Umbilical cord (tissue), 2 donors: ENCODE results near the gene RELN. TPM values are rescaled to one million over a fixed set of nuclear protein-coding genes. Genes with fewer than 3 reads are reported as not detected.

ENCODE experiments used
- DNase-seq: peaks from one replicate; pipeline ENCODE4 v3.0.0-alpha.2; 2015; ENCODE audit warnings: low spot score
- total RNA-seq: library from RNA; depleted of rRNA; stranded (reverse); fragments of >200 nt; gene quantifications from one replicate; pipeline ENCODE4 v1.2.3, GENCODE V29; 2014; ENCODE audit warnings: low replicate concordance; ENCODE audit not compliant: insufficient read depth

RELN gene
- total RNA-seq, 1 donor from 2014 or later: 1.2 TPM

- peak; percentile 49 for DNase-seq
Observed at GRCh38 chr7:103573479-103574058, 415.9 kb downstream of the RELN start.

GRCh38 chr7:103571586-103571985 is 417.9 kb downstream of the RELN start:
- no peak for DNase-seq

- peak; percentile 23 for DNase-seq
Observed at GRCh38 chr7:103569621-103570305, 419.7 kb downstream of the RELN start.

GRCh38 chr7:103564416-103564815 is 425.0 kb downstream of the RELN start:
- DNase-seq: no peak

GRCh38 chr7:103560136-103560535 is 429.3 kb downstream of the RELN start:
- DNase-seq: no peak

GRCh38 chr7:103551016-103551415 is 438.4 kb downstream of the RELN start:
- no peak for DNase-seq

- no peak for DNase-seq
Observed at GRCh38 chr7:103549786-103550185, 439.7 kb downstream of the RELN start.

GRCh38 chr7:103547451-103548284 is 441.8 kb downstream of the RELN start:
- DNase-seq: no peak

- DNase-seq: no peak
Observed at GRCh38 chr7:103542470-103542869, 447.0 kb downstream of the RELN start.

GRCh38 chr7:103541947-103542346 is 447.5 kb downstream of the RELN start:
- DNase-seq: no peak

GRCh38 chr7:103541026-103541425 is 448.4 kb downstream of the RELN start:
- no peak for DNase-seq

GRCh38 chr7:103540338-103540737 is 449.1 kb downstream of the RELN start:
- no peak for DNase-seq

GRCh38 chr7:103539875-103540274 is 449.6 kb downstream of the RELN start:
- DNase-seq: no peak

- no peak for DNase-seq
Observed at GRCh38 chr7:103538964-103539709, 450.3 kb downstream of the RELN start.

GRCh38 chr7:103533761-103534160 is 455.7 kb downstream of the RELN start:
- no peak for DNase-seq

GRCh38 chr7:103532955-103533354 is 456.5 kb downstream of the RELN start:
- DNase-seq: no peak

- DNase-seq: no peak
Observed at GRCh38 chr7:103528152-103528551, 461.3 kb downstream of the RELN start.

- no peak for DNase-seq
Observed at GRCh38 chr7:103525937-103526336, 463.5 kb downstream of the RELN start.

GRCh38 chr7:103524042-103524907 is 465.2 kb downstream of the RELN start:
- DNase-seq: peak; percentile 70

- DNase-seq: no peak
Observed at GRCh38 chr7:103521937-103522336, 467.5 kb downstream of the RELN start.
